Measurements from ENCODE around the gene CPLX1. TPM values are rescaled to one million over a fixed set of nuclear protein-coding genes. Genes with fewer than 3 reads are reported as not detected.
"Not testable (repeated sequence)": the region's sequence is repeated elsewhere in the genome, so short reads cannot be mapped to it uniquely, and the experiment has no call there.

Gene CPLX1
- total RNA-seq, 2 experiments from 2014 or later, result 0.16 TPM; not detected in 1

GRCh38 chr4:762211-763190, 63.4 kb downstream of the CPLX1 start:
- no peak for DNase-seq
- no peaks in the 10 kb centered on the region for H3K27me3 Mint-ChIP-seq
- H3K4me1 Mint-ChIP-seq, result peaks cover 3% of the 10 kb centered on the region
- no peaks in the 10 kb centered on the region for H3K9me3 Mint-ChIP-seq
- no peak overlapping the region for H3K27ac Mint-ChIP-seq
- peaks cover 31% of the 10 kb centered on the region for H3K36me3 Mint-ChIP-seq
- no peak overlapping the region for H3K4me3 Mint-ChIP-seq

- Mint-ChIP-seq H3K36me3 (peaks cover 29% of the 10 kb centered on the region), H3K27ac (no peak overlapping the region), H3K4me3 (no peak overlapping the region), H3K27me3 (no peaks in the 10 kb centered on the region), H3K9me3 (no peaks in the 10 kb centered on the region), H3K4me1 (peaks cover 3% of the 10 kb centered on the region)
- DNase-seq, result no peak
Observed at GRCh38 chr4:761739-762138, 64.2 kb downstream of the CPLX1 start.

GRCh38 chr4:761086-761485, 64.8 kb downstream of the CPLX1 start:
- Mint-ChIP-seq H3K4me3 (no peak overlapping the region), H3K4me1 (peaks cover 2% of the 10 kb centered on the region), H3K27me3 (no peaks in the 10 kb centered on the region), H3K27ac (no peak overlapping the region), H3K36me3 (peaks cover 25% of the 10 kb centered on the region), H3K9me3 (no peaks in the 10 kb centered on the region)
- no peak for DNase-seq

- DNase-seq, result no peak
- Mint-ChIP-seq H3K4me1 (peaks cover 2% of the 10 kb centered on the region), H3K36me3 (peaks cover 21% of the 10 kb centered on the region), H3K27ac (no peak overlapping the region), H3K27me3 (no peaks in the 10 kb centered on the region), H3K4me3 (no peak overlapping the region), H3K9me3 (no peaks in the 10 kb centered on the region)
Observed at GRCh38 chr4:760616-761015, 65.3 kb downstream of the CPLX1 start.

- H3K4me3 Mint-ChIP-seq, H3K27ac Mint-ChIP-seq, H3K27me3 Mint-ChIP-seq, DNase-seq, H3K9me3 Mint-ChIP-seq, H3K4me1 Mint-ChIP-seq: not testable (repeated sequence)
- peaks cover 19% of the 10 kb centered on the region for H3K36me3 Mint-ChIP-seq
Observed at GRCh38 chr4:759810-760209, 66.1 kb downstream of the CPLX1 start.

GRCh38 chr4:757111-757510, 68.8 kb downstream of the CPLX1 start:
- DNase-seq, result no peak
- Mint-ChIP-seq H3K4me1 (peaks cover 1% of the 10 kb centered on the region), H3K4me3 (no peak overlapping the region), H3K9me3 (no peaks in the 10 kb centered on the region), H3K27ac (no peak overlapping the region), H3K36me3 (peaks cover 3% of the 10 kb centered on the region), H3K27me3 (no peaks in the 10 kb centered on the region)

GRCh38 chr4:754221-755120, 71.5 kb downstream of the CPLX1 start:
- Mint-ChIP-seq H3K27ac (no peak overlapping the region), H3K36me3 (no peaks in the 10 kb centered on the region), H3K4me3 (no peak overlapping the region), H3K4me1 (peaks cover 4% of the 10 kb centered on the region), H3K27me3 (no peaks in the 10 kb centered on the region), H3K9me3 (no peaks in the 10 kb centered on the region)
- no peak for DNase-seq

- H3K4me1 Mint-ChIP-seq, H3K9me3 Mint-ChIP-seq, H3K27me3 Mint-ChIP-seq, DNase-seq, H3K4me3 Mint-ChIP-seq, H3K27ac Mint-ChIP-seq, H3K36me3 Mint-ChIP-seq: not testable (repeated sequence)
Observed at GRCh38 chr4:753186-753585, 72.7 kb downstream of the CPLX1 start.

- no peaks in the 10 kb centered on the region for H3K27me3 Mint-ChIP-seq
- H3K4me3 Mint-ChIP-seq, result no peak overlapping the region
- no peak overlapping the region for H3K27ac Mint-ChIP-seq
- peaks cover 9% of the 10 kb centered on the region for H3K36me3 Mint-ChIP-seq
- no peak for DNase-seq
- peaks cover 4% of the 10 kb centered on the region for H3K4me1 Mint-ChIP-seq
- H3K9me3 Mint-ChIP-seq, result no peaks in the 10 kb centered on the region
Observed at GRCh38 chr4:752196-752861, 73.6 kb downstream of the CPLX1 start.

GRCh38 chr4:751676-752075, 74.3 kb downstream of the CPLX1 start:
- no peaks in the 10 kb centered on the region for H3K27me3 Mint-ChIP-seq
- H3K36me3 Mint-ChIP-seq, result peaks cover 9% of the 10 kb centered on the region
- H3K9me3 Mint-ChIP-seq, result no peaks in the 10 kb centered on the region
- peaks cover 4% of the 10 kb centered on the region for H3K4me1 Mint-ChIP-seq
- no peak for DNase-seq
- no peak overlapping the region for H3K27ac Mint-ChIP-seq
- H3K4me3 Mint-ChIP-seq, result no peak overlapping the region

GRCh38 chr4:749698-750666, 75.9 kb downstream of the CPLX1 start:
- H3K9me3 Mint-ChIP-seq, result no peaks in the 10 kb centered on the region
- H3K36me3 Mint-ChIP-seq, result peaks cover 9% of the 10 kb centered on the region
- no peaks in the 10 kb centered on the region for H3K27me3 Mint-ChIP-seq
- no peak for DNase-seq
- H3K4me1 Mint-ChIP-seq, result peaks cover 2% of the 10 kb centered on the region
- H3K4me3 Mint-ChIP-seq, result no peak overlapping the region
- H3K27ac Mint-ChIP-seq, result no peak overlapping the region

- Mint-ChIP-seq H3K4me3 (no peak overlapping the region), H3K36me3 (peaks cover 11% of the 10 kb centered on the region), H3K9me3 (no peaks in the 10 kb centered on the region), H3K4me1 (peaks cover 2% of the 10 kb centered on the region), H3K27me3 (no peaks in the 10 kb centered on the region), H3K27ac (no peak overlapping the region)
- no peak for DNase-seq
Observed at GRCh38 chr4:748461-748860, 77.5 kb downstream of the CPLX1 start.

GRCh38 chr4:747546-748170, 78.3 kb downstream of the CPLX1 start:
- peaks cover 2% of the 10 kb centered on the region for H3K4me1 Mint-ChIP-seq
- H3K27ac Mint-ChIP-seq, result no peak overlapping the region
- H3K27me3 Mint-ChIP-seq, result no peaks in the 10 kb centered on the region
- no peak for DNase-seq
- H3K4me3 Mint-ChIP-seq, result no peak overlapping the region
- peaks cover 11% of the 10 kb centered on the region for H3K36me3 Mint-ChIP-seq
- H3K9me3 Mint-ChIP-seq, result no peaks in the 10 kb centered on the region

Measured in activated naive CD8-positive, alpha-beta T cell treated with anti-CD3 and anti-CD28 coated beads for 36 hours (primary cell).